Cardiac muscle cell (in vitro differentiated cells and primary cell): ENCODE results near the gene C1QL4. TPM values are rescaled to one million over a fixed set of nuclear protein-coding genes. Genes with fewer than 3 reads are reported as not detected.

Experiments
- DNase-seq, 2 donors: peaks; one replicate each; pipeline versions ENCODE4 v3.0.0 to v3.0.0-alpha.2; 2010 to 2017; ENCODE audit warnings: low read depth in 1 of 2, low spot score in 1 of 2
- H3K27ac ChIP-seq: fragments of 200-600 bp; sonication (generic); 2 replicates; pipeline ENCODE4 v1.5.1; 2016
- H3K27me3 ChIP-seq: fragments of 200-600 bp; sonication (generic); 2 replicates; pipeline ENCODE4 v1.6.0; 2016; ENCODE audit warnings: control low read depth
- H3K36me3 ChIP-seq: fragments of 200-600 bp; sonication (generic); 2 replicates; pipeline ENCODE4 v1.5.1; 2016; ENCODE audit warnings: control low read depth
- H3K4me1 ChIP-seq: fragments of 200-600 bp; sonication (generic); 2 replicates; pipeline ENCODE4 v1.8.1; 2017; ENCODE audit warnings: low read depth, mild to moderate bottlenecking, mixed run types
- H3K4me3 ChIP-seq: fragments of 200-600 bp; sonication (generic); 2 replicates; pipeline ENCODE4 v1.5.1; 2016; ENCODE audit warnings: mild to moderate bottlenecking
- H3K9me3 ChIP-seq: fragments of 200-600 bp; sonication (generic); 2 replicates; pipeline ENCODE4 v1.5.1; 2017; ENCODE audit warnings: low read depth, mild to moderate bottlenecking, control low read depth
- CTCF ChIP-seq: IDR thresholded peaks from 2 replicates; pipeline ENCODE4 v1.5.1; 2012; ENCODE audit warnings: low read depth, mild to moderate bottlenecking, low read length
- polyA plus RNA-seq: library from polyadenylated mRNA; unstranded; fragments of >200 nt; fragmentation: Nextera tagmentation; extraction: Ambion mirVana; gene quantifications from 2 replicates; pipeline ENCODE4 v1.2.1, GENCODE V29; 2016
- total RNA-seq: library from RNA; depleted of rRNA; stranded (reverse); fragments of >200 nt; gene quantifications from 2 replicates; pipeline ENCODE4 v1.2.3, GENCODE V29; 2016

C1QL4 gene
- total and polyA plus RNA-seq, 2 experiments from 2014 or later: not detected

- no peak for DNase-seq
- Histone ChIP-seq H3K4me3 (peak overlapping the region; percentile 38), H3K4me1 (peaks cover 19% of the 10 kb centered on the region)
Measured at GRCh38 chr12:49344486-49345050, 7.6 kb upstream of the C1QL4 start.

GRCh38 chr12:49342914-49343731 lies 6.1 kb upstream of the C1QL4 start:
- no peak for DNase-seq
- Histone ChIP-seq H3K4me3 (peak overlapping the region; percentile 26), H3K4me1 (peaks cover 19% of the 10 kb centered on the region), H3K27me3 (peaks cover 100% of the 10 kb centered on the region), H3K27ac (no peak overlapping the region), H3K9me3 (no peaks in the 10 kb centered on the region), H3K36me3 (no peaks in the 10 kb centered on the region)
- no peak for TF ChIP-seq CTCF

More at GRCh38 chr12:49344486-49345050, 7.6 kb upstream of the C1QL4 start:
- no peak for TF ChIP-seq CTCF
- Histone ChIP-seq H3K36me3 (no peaks in the 10 kb centered on the region), H3K27ac (no peak overlapping the region), H3K27me3 (peaks cover 100% of the 10 kb centered on the region), H3K9me3 (no peaks in the 10 kb centered on the region)

- Histone ChIP-seq H3K9me3 (no peaks in the 10 kb centered on the region), H3K4me1 (peaks cover 19% of the 10 kb centered on the region), H3K27me3 (peaks cover 100% of the 10 kb centered on the region), H3K36me3 (no peaks in the 10 kb centered on the region), H3K27ac (no peak overlapping the region), H3K4me3 (peak overlapping the region; percentile 26)
- TF ChIP-seq CTCF: peak; percentile 85
- peak; percentile 82 to 95 for DNase-seq
Measured at GRCh38 chr12:49342066-49342913, 5.3 kb upstream of the C1QL4 start.

- Histone ChIP-seq H3K9me3 (no peaks in the 10 kb centered on the region), H3K4me1 (peaks cover 16% of the 10 kb centered on the region), H3K36me3 (no peaks in the 10 kb centered on the region), H3K27ac (no peak overlapping the region), H3K4me3 (no peak overlapping the region), H3K27me3 (peaks cover 100% of the 10 kb centered on the region)
- no peak for DNase-seq
- no peak for TF ChIP-seq CTCF
Measured at GRCh38 chr12:49341777-49342065, 4.7 kb upstream of the C1QL4 start.

GRCh38 chr12:49340971-49341776 lies 4.2 kb upstream of the C1QL4 start:
- H3K9me3 ChIP-seq: no peaks in the 10 kb centered on the region
- no peaks in the 10 kb centered on the region for H3K36me3 ChIP-seq
- no peak for TF ChIP-seq CTCF
- peaks cover 100% of the 10 kb centered on the region for H3K27me3 ChIP-seq
- no peak overlapping the region for H3K27ac ChIP-seq
- H3K4me1 ChIP-seq: peaks cover 12% of the 10 kb centered on the region
- no peak for DNase-seq
- no peak overlapping the region for H3K4me3 ChIP-seq
